NCI-H1930 (cell line): ENCODE measurements around the gene MARK2.
"Not testable (repeated sequence)": the region's sequence is repeated elsewhere in the genome, so short reads cannot be mapped to it uniquely, and the experiment has no call there.

Experiments used
- DNase-seq, 2 experiments: peaks; one replicate each; lab custom pipeline; 2025; lab: John Stamatoyannopoulos, UW

The MARK2 gene

DNA sequence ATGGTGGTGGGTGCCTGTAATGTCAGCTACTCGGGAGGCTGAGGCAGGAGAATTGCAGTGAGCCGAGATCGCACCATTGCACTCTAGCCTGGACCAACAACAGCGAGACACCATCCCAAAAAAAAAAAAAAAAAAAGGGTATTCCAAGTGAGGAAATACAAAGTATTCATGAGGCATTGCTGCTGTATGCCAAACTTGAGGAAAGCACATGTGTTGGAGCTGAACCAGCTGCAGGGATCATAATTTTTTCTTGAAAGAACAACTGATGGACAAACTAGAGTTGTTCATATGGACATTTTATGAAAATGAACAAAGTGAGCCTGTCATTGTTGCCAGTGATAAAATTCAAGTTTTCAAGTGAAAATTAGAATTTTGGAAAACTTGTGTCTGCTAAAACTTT is 15.8 kb downstream of the MARK2 start:
- no peak for DNase-seq

GRCh38 chr11:63855975-63856374 is 17.1 kb downstream of the MARK2 start:
- DNase-seq = no peak

DNA sequence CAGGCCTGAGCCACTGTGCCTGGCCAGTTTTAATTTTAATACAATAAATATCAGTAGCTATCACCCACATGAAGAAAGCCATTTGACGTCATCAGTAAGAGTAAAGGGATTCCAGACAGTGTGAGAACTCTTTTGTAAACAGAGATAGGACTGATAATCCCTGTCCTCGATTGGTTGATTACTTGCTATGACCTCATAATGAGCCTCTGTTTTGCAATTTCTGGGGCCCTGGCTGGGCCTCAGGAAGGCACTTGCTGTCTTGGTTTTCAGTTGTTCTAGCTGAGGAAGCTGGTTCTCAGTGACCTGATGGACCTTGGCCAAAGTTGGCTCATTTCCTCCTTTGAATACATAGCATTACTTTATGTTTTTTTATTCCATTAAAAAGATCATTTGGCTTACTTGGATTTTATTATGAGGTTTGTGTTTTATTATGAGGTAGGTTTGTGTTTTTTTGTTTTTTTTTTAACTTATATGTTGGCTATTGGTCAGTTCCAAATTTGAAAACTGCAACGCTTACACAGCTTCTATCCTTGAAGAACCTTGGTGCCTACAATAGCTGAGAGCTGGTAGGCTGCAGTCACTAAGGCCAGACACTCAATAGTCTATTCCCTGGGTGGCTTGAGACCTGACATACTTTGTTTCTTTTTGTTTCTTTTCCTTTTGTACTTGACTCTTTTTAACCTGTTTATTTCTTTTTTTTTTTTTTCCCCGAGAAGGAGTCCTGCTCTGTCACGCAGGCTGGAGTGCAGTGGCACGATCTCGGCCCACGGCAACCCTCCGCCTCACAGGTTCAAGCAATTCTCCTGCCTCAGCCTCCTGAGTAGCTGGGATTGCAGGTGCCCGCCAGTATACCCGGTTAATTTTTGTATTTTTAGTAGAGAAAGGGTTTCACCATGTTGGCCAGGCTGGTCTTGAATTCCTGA is 20.0 kb downstream of the MARK2 start:
- no peak for DNase-seq

DNA sequence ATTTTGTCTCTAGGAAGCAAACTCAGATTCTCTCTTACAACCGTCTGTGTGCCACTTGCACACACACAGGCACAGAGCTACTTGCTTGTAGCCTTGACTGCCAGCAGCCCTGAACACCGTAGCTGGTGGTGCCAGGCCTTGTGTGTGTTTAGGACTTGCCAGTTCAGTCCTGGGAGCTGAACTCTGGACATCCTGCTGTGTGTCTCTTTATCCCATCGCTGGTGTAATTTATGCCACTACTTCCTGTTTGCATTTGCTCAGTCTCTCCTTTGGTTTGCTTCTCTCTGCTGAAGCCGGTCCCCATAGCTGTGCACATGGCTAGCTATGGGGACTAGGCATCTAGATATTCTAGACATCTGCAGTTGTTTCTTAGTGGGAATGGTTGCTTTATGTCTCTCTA is 24.0 kb downstream of the MARK2 start:
- no peak for DNase-seq

DNA sequence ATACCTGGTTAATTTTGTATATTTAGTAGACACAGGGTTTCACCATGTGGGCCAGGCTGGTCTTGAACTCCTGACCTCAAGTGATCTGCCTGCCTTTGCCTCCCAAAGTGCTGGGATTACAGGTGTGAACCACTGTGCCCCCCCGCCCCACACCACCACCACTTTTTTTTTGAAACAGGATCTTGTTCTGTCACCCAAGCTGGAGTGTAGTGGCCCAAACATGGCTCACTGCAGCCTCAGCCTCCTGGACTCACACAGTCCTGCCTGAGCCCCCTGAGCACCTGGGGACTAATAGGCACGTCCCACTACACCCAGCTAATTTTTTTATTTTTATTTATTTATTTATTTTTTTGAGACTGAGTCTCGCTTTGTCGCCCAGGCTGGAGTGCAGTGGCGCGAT is 24.7 kb downstream of the MARK2 start:
- not testable (repeated sequence) for DNase-seq

- DNase-seq = no peak
Observed at GRCh38 chr11:63866211-63866610, 27.3 kb downstream of the MARK2 start.

- no peak for DNase-seq
Observed at GRCh38 chr11:63867511-63867910, 28.6 kb downstream of the MARK2 start.

GRCh38 chr11:63868399-63869064 is 29.6 kb downstream of the MARK2 start:
- DNase-seq = no peak

DNA sequence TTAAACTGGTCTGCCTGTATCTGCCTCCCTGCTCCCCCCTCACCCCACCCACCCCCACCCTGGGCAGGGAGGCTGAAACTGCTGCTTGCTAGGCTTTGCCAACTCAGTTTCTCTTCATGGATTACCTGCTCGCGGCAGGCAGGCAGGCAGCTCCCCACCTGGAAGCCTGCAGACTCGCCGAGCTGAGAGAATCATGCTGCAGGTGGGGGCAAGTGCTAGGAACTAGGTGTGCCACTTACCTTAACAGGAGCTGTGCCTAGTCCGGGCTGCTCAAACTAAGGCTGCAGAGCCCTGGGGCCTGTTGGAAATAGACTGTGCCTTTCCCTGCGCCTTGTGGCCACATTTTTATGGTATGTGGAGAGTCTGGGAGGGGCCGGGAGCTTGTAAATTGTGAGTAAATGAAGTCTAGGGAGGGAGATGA is 30.3 kb downstream of the MARK2 start:
- DNase-seq = no peak

DNA sequence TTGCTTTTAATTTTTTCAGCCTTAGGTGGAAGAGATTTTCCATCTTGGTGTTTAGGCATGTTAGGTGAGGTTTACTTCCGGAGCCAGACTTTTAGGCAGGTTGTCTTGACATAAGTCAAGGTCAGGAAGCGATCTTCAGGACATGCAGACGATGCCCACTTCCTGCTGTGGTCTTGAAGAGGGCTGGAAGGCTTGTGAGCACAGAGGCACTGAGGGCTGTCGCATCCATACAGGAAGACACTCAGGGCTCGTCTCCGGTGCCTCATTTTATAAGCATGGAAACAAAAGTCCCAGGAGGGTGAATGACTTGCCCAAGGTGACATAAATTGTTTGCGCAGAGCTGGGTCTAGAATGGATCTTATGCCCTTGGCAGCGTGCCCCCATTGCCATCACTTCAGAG is 30.8 kb downstream of the MARK2 start:
- DNase-seq = no peak

DNA sequence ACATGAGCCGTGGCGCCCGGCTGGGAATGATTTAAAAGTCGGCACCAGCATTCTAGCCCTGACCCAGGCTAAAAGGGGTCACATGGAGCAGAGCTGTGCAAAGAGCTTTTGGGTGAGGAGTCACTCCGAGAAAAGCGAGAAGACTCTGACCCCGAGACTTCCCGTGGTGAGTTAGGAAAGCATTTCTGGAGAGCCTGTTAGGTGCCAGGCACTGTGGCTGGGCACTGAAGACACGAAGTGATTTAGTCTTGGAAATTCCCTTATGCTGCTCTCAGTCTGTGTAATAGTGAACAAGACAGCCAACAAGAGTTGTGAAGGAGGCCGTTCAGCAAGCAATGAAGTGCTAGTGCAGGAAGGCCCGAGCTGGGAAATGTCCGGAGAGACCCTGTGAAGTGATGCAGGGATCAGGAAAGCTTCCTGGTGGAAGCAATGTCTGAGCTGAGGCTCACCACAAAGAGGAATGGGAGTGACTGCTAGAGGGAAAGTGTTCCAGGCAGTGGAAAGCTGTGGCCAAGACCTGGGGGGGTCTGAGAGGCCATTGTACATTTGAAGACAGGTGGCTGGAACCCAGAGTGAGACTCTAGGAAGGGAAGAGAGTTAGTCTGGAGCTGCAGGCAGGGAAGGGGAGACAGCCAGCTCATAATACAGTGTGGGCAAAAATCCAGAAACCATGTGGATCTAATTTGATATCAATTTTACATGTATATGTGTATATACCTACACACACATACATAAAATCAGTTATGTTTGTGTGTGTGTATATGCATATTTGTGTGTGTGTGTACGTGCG is 31.6 kb downstream of the MARK2 start:
- no peak for DNase-seq

GRCh38 chr11:63871962-63872799 is 33.3 kb downstream of the MARK2 start:
- DNase-seq = no peak

- DNase-seq = no peak
Observed at GRCh38 chr11:63872800-63873197, 33.9 kb downstream of the MARK2 start.

- DNase-seq = no peak
Observed at GRCh38 chr11:63873311-63873710, 34.4 kb downstream of the MARK2 start.

DNA sequence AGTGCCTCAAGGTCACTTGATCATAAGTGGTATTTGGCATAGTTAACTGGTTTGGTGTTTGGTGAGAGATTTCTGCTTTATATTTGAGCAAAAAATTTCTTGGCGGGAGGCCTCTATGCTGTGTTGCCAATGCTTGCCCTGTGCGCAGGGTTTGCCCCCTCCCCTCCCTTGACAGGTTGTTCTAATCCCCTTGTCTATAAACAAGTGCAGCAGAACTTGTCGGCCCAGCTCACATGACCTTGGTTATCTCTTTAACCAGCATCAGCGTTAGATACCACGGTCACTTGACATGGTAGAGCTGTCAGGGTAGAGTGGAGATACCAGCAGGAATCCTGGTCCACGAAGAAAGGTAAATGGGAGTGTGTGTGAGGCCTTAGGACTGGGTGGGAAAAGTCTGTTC is 35.6 kb downstream of the MARK2 start:
- DNase-seq = no peak

GRCh38 chr11:63875506-63876065 is 36.7 kb downstream of the MARK2 start:
- no peak for DNase-seq

DNA sequence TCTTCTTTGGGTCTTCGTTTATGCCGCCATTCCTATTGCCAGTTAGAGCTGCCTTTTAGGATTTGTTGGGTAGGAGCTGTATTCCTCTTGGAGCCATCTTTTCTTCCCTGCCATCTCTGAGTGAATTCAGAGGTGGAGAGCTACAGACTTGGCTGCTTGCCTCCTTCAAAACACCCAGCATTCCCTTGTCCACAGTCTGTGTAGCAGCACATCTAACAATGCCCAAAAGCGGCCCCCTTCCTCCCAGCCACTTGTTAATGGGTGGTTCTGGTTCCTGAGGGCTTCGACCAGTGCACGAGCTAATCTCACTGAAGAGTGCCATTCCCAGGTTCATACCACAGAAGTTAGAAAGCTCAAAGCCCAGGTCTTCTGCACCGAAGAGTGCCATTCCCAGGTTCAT is 37.7 kb downstream of the MARK2 start:
- no peak for DNase-seq

GRCh38 chr11:63877658-63878241 is 38.8 kb downstream of the MARK2 start:
- no peak for DNase-seq

- DNase-seq = no peak
Observed at GRCh38 chr11:63879598-63880402, 40.9 kb downstream of the MARK2 start.

DNA sequence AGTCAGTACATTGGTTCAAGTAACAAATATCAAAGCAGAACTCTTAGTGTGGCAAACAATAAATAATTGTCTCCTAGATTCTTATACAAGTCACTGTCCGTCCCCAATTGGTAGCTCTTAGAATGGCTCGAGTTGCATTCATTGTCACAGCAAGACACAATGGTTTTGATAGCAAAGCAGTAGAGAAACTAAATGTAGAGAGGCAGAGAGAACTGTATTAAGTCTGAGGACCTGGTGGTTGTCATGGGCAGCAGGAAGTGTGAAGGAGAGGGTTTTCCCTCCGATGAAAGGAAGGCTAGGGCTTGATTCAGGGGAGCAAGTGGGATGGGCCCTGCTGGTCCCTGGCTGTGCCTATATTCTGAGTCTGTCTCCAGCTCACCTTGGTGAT is 41.5 kb downstream of the MARK2 start:
- no peak for DNase-seq
